Measurements from ENCODE around the gene RPL13A. TPM values are rescaled to one million over a fixed set of nuclear protein-coding genes. Genes with fewer than 3 reads are reported as not detected.
A peak's percentile ranks its signal among the peaks of the same experiment; 100 is the strongest.

RPL13A gene
- total RNA-seq, 1 experiment from 2014 or later: 2,726 TPM

DNA sequence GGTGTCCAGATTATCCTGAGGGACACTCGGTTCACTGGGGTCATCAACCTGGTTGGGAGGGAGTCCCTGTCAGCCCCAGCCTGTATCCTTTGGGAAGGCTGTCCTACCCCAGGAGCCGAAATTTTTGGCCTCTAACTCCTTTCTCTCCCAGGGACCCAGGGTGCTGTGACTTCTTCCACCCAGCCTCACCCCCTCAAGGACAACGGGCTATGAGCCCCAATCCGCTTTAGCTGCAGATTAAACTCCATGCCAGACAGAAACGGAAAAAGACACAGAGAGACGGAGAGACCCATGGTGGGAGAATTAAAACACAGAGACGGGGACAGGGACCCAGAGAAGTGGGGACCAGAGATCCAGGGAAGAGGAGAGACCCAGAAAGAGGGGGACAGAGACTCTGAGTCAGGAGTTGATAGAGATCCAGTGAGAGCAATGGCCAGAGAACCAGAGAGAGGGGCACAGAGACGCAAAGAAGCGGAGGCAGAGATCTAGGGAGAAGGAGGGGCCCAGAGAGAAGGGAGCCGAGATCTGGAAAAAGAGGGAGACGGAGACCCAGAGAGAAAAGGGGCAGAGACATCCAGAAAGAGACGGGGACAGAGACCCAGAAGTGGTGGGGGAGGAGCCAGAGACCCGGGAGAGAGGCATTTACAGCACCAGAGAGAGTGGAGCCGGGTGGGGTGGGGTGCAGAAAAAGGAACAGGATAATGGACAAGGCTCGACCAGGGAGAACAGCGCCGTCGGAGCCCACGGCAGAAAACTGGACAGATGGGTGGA lies 46.8 kb upstream of the RPL13A start:
- no peaks in the 10 kb centered on the region for H3K36me3 ChIP-seq (ENCODE audit: control insufficient read depth, insufficient read depth, low read length)
- intact Hi-C loops (cut with micrococcal nuclease; ENCODE audit: unreplicated experiment): no loop called here
- peaks cover 45% of the 10 kb centered on the region for H3K27me3 Mint-ChIP-seq (ENCODE audit: insufficient read depth, unreplicated experiment)
- 0 out of 2 replicates have a peak overlapping the region, but pooled peaks have one; percentile 9 for H3K4me3 ChIP-seq (ENCODE audit: low read depth, low read length)
- CTCF ChIA-PET: no interaction called here
- H3K4me1 ChIP-seq: 0 out of 2 replicates have a peak, but pooled peaks cover 3% of the 10 kb centered on the region
- H3K36me3 Mint-ChIP-seq (ENCODE audit: insufficient read depth, unreplicated experiment): peaks cover 10% of the 10 kb centered on the region
- peaks cover 8% of the 10 kb centered on the region for H3K9me3 Mint-ChIP-seq (ENCODE audit: unreplicated experiment)
- peaks cover 23% of the 10 kb centered on the region for H3K4me1 Mint-ChIP-seq (ENCODE audit: low read depth, unreplicated experiment)
- POLR2A ChIA-PET: no interaction called here
- no peak for TF ChIP-seq CTCF (IDR thresholded peaks at IDR 0.05; ENCODE audit: insufficient read depth in 1 of 2, low read depth in 1 of 2, low read length in 1 of 2, severe bottlenecking in 1 of 2, unreplicated experiment in 1 of 2)
- DNase-seq: no peak
- no TSS peak for BruUV-seq (replicated peaks)
- H3K27ac Mint-ChIP-seq (ENCODE audit: unreplicated experiment): peak overlapping the region; percentile 4
- H3K27me3 ChIP-seq (replicated peaks; ENCODE audit: control insufficient read depth, insufficient read depth, low read length): peaks cover 6% of the 10 kb centered on the region
- no peaks in the 10 kb centered on the region for H3K9me3 ChIP-seq
- peak overlapping the region; percentile 70 for H3K4me3 Mint-ChIP-seq (ENCODE audit: unreplicated experiment)

GRCh38 chr19:49441210-49441959 lies 46.0 kb upstream of the RPL13A start, which contains the start of gene SLC17A7:
Gene SLC17A7 (minus strand): TSS chr19:49441527. CDS start chr19:49441379, 148 bp downstream.
- DNase-seq: peak in 1 of 2 experiments; percentile 43
- TF ChIP-seq CTCF (IDR thresholded peaks at IDR 0.05; ENCODE audit: insufficient read depth in 1 of 2, low read depth in 1 of 2, low read length in 1 of 2, severe bottlenecking in 1 of 2, unreplicated experiment in 1 of 2): no peak
- ChIA-PET CTCF (interaction anchor here (0.6 kb wide), 1 partner anchor 28 kb away, joined by 6 read pairs; no protein-coding TSS in a partner anchor), POLR2A (no interaction called here)
- 0 out of 2 replicates have a peak, but pooled peaks cover 3% of the 10 kb centered on the region for H3K4me1 ChIP-seq
- peak within 1 kb of the TSS; percentile 79 for H3K4me3 Mint-ChIP-seq (ENCODE audit: unreplicated experiment)
- H3K27me3 ChIP-seq (replicated peaks; ENCODE audit: control insufficient read depth, insufficient read depth, low read length): peaks cover 6% of the 10 kb centered on the region
- H3K4me3 ChIP-seq (ENCODE audit: low read depth, low read length): peak within 1 kb of the TSS; percentile 65
- intact Hi-C loops (cut with micrococcal nuclease; ENCODE audit: unreplicated experiment): no loop called here
- H3K36me3 ChIP-seq (ENCODE audit: control insufficient read depth, insufficient read depth, low read length): no peaks in the 10 kb centered on the region
- H3K4me1 Mint-ChIP-seq (ENCODE audit: low read depth, unreplicated experiment): peaks cover 23% of the 10 kb centered on the region
- BruUV-seq (replicated peaks): no TSS peak
- peaks cover 13% of the 10 kb centered on the region for H3K36me3 Mint-ChIP-seq (ENCODE audit: insufficient read depth, unreplicated experiment)
- peak within 1 kb of the TSS; percentile 46 for H3K27ac Mint-ChIP-seq (ENCODE audit: unreplicated experiment)
- peaks cover 45% of the 10 kb centered on the region for H3K27me3 Mint-ChIP-seq (ENCODE audit: insufficient read depth, unreplicated experiment)
- H3K9me3 Mint-ChIP-seq (ENCODE audit: unreplicated experiment): peaks cover 8% of the 10 kb centered on the region
- H3K9me3 ChIP-seq: no peaks in the 10 kb centered on the region

- H3K4me3 Mint-ChIP-seq (ENCODE audit: unreplicated experiment): peak overlapping the region; percentile 79
- no TSS peak for BruUV-seq (replicated peaks)
- peaks cover 19% of the 10 kb centered on the region for H3K36me3 Mint-ChIP-seq (ENCODE audit: insufficient read depth, unreplicated experiment)
- Histone ChIP-seq H3K36me3 (ENCODE audit: control insufficient read depth, insufficient read depth, low read length) (no peaks in the 10 kb centered on the region), H3K27me3 (replicated peaks; ENCODE audit: control insufficient read depth, insufficient read depth, low read length) (peaks cover 6% of the 10 kb centered on the region), H3K9me3 (no peaks in the 10 kb centered on the region), H3K4me3 (ENCODE audit: low read depth, low read length) (peak overlapping the region; percentile 65), H3K4me1 (0 out of 2 replicates have a peak, but pooled peaks cover 3% of the 10 kb centered on the region)
- intact Hi-C loops (cut with micrococcal nuclease; ENCODE audit: unreplicated experiment): no loop called here
- peaks cover 23% of the 10 kb centered on the region for H3K4me1 Mint-ChIP-seq (ENCODE audit: low read depth, unreplicated experiment)
- POLR2A ChIA-PET: no interaction called here
- H3K27me3 Mint-ChIP-seq (ENCODE audit: insufficient read depth, unreplicated experiment): peaks cover 43% of the 10 kb centered on the region
- CTCF ChIA-PET: interaction anchor here (0.6 to 0.9 kb wide), 2 partner anchors 17 to 28 kb away, joined by 6 read pairs; partner anchors contain the start of gene GFY
- H3K27ac Mint-ChIP-seq (ENCODE audit: unreplicated experiment): peak overlapping the region; percentile 46
- no peak for DNase-seq
- no peak for TF ChIP-seq CTCF (IDR thresholded peaks at IDR 0.05; ENCODE audit: insufficient read depth in 1 of 2, low read depth in 1 of 2, low read length in 1 of 2, severe bottlenecking in 1 of 2, unreplicated experiment in 1 of 2)
- H3K9me3 Mint-ChIP-seq (ENCODE audit: unreplicated experiment): peaks cover 8% of the 10 kb centered on the region
Observed at GRCh38 chr19:49441960-49442350, 45.5 kb upstream of the RPL13A start.

Measured in Caco-2 (cell line).